ENCODE results near the gene NKX6-1.

DNA sequence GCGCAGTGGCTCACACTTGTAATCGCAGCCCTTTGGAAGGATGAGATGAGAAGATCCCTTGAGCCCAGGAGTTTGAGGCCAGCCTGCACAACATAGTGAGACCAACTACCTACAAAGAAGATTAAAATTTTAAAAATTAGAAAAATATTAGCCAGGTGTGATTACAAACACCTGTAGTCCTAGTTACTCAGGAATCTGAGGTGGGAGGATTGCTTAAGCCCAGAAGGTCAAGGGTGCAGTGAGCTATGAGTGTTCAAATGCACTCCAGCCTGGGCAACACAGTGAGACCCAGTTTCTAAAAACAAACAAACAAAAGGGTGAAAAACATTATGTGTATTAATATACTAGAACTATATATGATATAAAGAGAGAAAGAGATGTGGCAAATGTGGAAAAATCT is 36.8 kb upstream of the NKX6-1 start:
- no peak for TF ChIP-seq FOXP1 (CRISPR knock-in tag; IDR thresholded peaks at IDR 0.05)
- no peak for TF ChIP-seq RCOR1 (IDR thresholded peaks at IDR 0.05; ENCODE audit: borderline replicate concordance in 1 of 2, low read depth in 2 of 2, low read length in 2 of 2)
- TF ChIP-seq GATA2 (CRISPR knock-in tag; IDR thresholded peaks at IDR 0.05): no peak
- TF ChIP-seq, protein P1, sequence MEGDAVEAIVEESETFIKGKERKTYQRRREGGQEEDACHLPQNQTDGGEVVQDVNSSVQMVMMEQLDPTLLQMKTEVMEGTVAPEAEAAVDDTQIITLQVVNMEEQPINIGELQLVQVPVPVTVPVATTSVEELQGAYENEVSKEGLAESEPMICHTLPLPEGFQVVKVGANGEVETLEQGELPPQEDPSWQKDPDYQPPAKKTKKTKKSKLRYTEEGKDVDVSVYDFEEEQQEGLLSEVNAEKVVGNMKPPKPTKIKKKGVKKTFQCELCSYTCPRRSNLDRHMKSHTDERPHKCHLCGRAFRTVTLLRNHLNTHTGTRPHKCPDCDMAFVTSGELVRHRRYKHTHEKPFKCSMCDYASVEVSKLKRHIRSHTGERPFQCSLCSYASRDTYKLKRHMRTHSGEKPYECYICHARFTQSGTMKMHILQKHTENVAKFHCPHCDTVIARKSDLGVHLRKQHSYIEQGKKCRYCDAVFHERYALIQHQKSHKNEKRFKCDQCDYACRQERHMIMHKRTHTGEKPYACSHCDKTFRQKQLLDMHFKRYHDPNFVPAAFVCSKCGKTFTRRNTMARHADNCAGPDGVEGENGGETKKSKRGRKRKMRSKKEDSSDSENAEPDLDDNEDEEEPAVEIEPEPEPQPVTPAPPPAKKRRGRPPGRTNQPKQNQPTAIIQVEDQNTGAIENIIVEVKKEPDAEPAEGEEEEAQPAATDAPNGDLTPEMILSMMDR (IDR thresholded peaks at IDR 0.05 in 2 of 3, conservative IDR thresholded peaks at IDR 0.05 in 1 of 3; ENCODE audit: insufficient read depth in 2 of 3, low read depth in 1 of 3, low read length in 3 of 3): no peak
- TF ChIP-seq EZH2 (IDR thresholded peaks at IDR 0.05; ENCODE audit: borderline replicate concordance, low read depth, low read length): no peak
- TF ChIP-seq CREB1 (IDR thresholded peaks at IDR 0.05): no peak
- no peak for TF ChIP-seq CREB1 (CRISPR knock-in tag; IDR thresholded peaks at IDR 0.05)
